HG03060 (cell line): ENCODE results near the gene PGBD5.

ENCODE experiments used
- ATAC-seq: cut with Tn5 transposase; IDR thresholded peaks from one replicate; pipeline ENCODE4 v1.9.1; 2021; ENCODE audit warnings: low read depth, moderate number of reproducible peaks; ENCODE audit not compliant: unreplicated experiment

Gene PGBD5

GRCh38 chr1:230330157-230330556 lies 96.0 kb downstream of the PGBD5 start:
- ATAC-seq = no peak

GRCh38 chr1:230328342-230329015 lies 97.7 kb downstream of the PGBD5 start:
- ATAC-seq = no peak

DNA sequence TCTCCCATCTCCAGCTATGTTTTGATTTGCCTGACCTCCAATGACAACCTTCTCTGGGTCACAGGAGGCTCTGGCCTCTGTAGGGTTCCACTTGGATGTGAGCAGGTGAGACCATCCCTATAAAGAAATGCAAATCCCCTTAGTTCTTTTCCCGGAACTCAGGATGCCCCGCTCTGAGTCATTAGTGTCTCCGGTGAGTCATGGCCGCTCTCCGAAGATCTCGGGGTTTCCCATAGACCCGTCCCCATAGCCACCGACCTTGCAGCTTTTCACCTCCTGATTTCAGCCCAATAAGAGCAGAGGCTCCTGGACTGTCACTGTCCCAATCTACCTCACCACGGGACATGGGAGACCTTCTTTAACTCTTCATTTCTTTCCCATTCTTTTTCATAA lies 98.2 kb downstream of the PGBD5 start:
- no peak for ATAC-seq

- no peak for ATAC-seq
Measured at GRCh38 chr1:230326971-230327891, 98.9 kb downstream of the PGBD5 start.

- ATAC-seq = no peak
Measured at GRCh38 chr1:230323686-230324085, 102.4 kb downstream of the PGBD5 start.

DNA sequence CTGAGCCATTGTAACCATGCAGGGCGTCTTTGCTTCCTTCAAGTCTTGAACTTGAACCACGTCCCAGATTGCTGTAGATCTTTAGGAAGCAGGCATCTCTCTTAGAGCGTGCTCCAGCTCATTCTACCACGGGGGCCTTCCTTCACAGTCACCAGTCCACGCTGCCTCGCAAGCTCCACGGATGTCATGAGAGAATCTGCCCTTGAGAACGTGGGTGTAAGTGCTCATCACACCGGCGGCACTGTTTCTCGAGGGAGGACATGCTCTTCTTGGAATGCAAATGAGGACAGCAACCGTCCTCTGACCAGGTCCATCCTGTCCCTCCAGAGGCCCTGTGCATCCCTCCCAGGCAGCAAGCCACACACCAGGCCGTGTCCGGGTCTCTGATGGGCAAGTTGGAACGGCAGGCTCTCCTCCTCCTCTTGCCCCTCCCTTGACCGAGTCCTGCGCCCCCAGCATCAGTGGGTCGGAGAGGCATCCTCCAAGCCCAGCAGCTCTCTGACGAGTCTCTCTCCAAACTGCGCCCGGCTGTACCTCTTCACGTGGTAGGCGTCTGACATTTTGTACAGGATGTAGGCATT lies 103.1 kb downstream of the PGBD5 start:
- ATAC-seq = no peak

DNA sequence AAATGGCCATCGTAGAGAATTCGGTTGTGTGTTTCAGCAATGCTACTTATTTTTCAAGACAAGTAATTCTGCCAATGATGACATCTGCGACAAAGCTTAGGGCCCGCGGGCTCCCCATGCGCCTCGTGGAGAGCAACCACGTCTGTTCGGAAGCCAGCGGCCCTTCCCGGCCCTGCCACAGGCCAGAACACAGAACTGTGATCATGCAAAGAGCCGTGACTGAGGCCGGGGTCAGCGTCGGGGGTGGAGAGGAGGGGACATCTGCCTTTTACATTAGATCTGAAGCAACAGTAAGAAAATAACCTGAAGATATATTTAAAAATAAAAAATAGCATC lies 103.7 kb downstream of the PGBD5 start:
- ATAC-seq = no peak

- ATAC-seq = no peak
Measured at GRCh38 chr1:230321741-230322420, 104.3 kb downstream of the PGBD5 start.

- no peak for ATAC-seq
Measured at GRCh38 chr1:230321341-230321740, 104.8 kb downstream of the PGBD5 start.

DNA sequence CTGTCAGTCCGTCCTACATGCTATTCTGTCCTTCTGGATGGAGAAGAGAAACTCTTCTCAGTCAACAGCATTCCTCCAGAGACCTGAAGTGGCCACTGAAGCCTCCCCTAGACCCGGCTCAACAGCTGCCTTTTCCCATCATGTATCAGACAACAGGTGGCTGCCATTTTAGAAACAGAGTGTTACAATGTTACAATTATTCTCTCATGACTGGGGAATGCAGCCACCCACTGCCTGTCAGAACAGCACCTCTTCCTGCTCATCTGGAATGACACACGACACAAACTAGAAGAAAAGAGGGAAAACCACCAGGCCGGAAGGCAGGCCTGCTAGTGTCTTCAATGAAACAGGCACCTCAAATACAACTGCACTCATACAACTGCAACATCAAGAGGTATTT lies 105.3 kb downstream of the PGBD5 start:
- ATAC-seq = no peak

GRCh38 chr1:230319014-230319747 lies 107.0 kb downstream of the PGBD5 start:
- no peak for ATAC-seq

GRCh38 chr1:230317823-230318819 lies 108.0 kb downstream of the PGBD5 start:
- no peak for ATAC-seq

DNA sequence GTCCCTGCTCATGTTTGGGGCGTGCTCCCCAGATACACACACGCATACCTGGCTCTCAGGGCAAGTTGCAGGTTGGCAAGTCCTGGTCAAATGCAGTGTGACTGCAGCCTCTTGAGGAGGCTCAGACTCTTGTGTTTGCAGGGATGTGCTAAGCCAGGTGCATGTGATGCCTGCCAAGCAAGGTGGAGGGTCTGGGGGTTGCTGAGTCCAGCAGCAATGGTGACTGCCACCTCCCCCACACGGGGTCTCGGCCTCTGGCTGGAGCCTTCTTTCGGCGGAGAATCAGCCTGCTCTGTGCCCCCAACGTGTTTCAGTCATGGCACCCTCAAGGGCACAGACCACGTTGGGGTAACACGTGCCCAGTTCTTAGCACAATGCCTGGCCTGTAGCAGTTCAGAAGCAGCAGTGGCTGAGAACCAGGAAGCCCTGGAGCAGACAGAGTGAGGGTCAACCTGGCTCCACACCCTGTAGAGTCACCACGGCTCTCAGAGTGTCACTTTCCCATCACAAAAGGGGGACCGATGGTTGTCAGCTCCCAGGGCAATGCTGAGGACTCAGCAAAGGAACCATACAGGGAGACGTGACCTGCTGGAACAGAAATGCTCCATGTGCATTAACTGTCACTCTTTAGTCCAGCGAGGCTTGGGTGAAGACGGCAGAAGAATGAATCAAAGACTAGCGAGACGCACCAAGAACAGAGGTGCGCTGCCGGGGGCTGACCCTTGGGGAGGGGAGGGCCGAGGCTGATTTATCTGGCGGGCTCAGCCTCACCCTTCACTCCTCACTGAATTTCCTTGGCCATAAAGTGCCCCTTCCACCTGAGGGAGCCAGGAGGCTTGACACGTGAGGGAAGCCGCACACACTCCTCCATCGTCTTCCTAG lies 109.0 kb downstream of the PGBD5 start:
- no peak for ATAC-seq

GRCh38 chr1:230315099-230315498 lies 111.0 kb downstream of the PGBD5 start:
- no peak for ATAC-seq

DNA sequence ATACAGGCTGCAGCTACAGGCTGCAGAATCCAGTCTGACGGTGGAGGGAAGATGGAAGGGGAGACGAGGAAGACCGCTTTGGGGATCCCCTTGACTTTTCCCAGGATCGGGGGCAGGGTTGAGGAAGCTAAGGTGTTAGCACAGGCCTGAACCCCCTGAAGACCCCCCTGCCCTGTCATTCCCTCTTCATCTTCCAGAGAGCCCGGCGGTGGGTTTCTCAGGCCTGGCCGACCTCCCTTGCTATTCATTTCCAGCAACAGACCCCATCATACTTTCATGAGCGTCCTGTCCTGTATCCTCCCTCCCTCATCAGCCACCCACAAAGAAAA lies 112.0 kb downstream of the PGBD5 start:
- no peak for ATAC-seq

DNA sequence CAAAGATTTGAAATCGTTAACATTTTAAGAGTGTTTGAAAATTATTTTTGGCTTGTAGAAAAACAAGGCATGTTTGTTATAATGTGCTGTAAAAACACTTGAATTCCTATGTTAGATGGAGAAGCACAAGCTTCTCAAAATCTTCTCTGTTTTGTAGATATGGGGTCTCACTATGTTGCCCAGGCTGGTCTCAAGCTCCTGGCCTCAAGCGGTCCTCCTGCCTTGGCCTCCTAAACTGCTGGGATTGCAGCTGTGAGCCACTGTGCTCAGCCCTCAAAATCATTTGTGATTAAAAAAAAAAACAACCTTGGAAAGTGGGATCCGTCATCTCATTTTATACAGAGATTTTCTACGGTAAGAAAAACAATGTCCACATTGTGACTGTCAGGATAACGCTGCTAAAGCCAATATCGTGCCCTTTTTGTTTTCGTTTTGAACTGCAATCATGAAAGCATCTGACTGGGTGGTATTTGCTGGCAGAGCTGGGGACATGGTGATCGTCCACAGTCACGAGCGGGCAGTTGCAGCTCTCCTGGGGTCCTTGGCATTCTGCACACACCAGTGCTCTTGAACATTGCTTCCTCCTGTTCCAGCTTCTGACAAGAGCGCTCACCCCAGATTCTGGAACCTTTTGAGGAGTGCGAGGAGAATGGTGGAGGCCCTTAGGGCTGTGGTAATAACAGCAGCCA lies 112.5 kb downstream of the PGBD5 start:
- no peak for ATAC-seq

GRCh38 chr1:230312676-230313075 lies 113.5 kb downstream of the PGBD5 start:
- ATAC-seq = no peak
